ENCODE measurements around the gene SLC2A8. TPM values are rescaled to one million over a fixed set of nuclear protein-coding genes. Genes with fewer than 3 reads are reported as not detected.
A peak's percentile ranks its signal among the peaks of the same experiment; 100 is the strongest.

SLC2A8 gene
- total and polyA plus RNA-seq, 4 donors = 15.7 to 32.3 (median 24.3) TPM

GRCh38 chr9:127444921-127445850 is 48.2 kb downstream of the SLC2A8 start:
- peaks cover 75% of the 10 kb centered on the region for H3K36me3 ChIP-seq (ENCODE audit: control insufficient read depth, insufficient read depth, low read length)
- no peaks in the 10 kb centered on the region for H3K9me3 ChIP-seq (ENCODE audit: control insufficient read depth, insufficient read depth, low read length)
- no peak overlapping the region for H3K4me3 ChIP-seq (ENCODE audit: low read depth, low read length)
- H3K27ac ChIP-seq (ENCODE audit: low read depth, low read length) = no peak overlapping the region
- peaks cover 10% of the 10 kb centered on the region for H3K4me1 ChIP-seq (ENCODE audit: control insufficient read depth, insufficient read depth, low read length)
- 96% methylated on average over 8 of the region's 15 CpGs for WGBS (ENCODE audit: insufficient coverage)
- no peak for DNase-seq (ENCODE audit: low read depth in 4 of 6, low spot score in 6 of 6)
- H3K27me3 ChIP-seq (ENCODE audit: control insufficient read depth, insufficient read depth, low read length) = no peaks in the 10 kb centered on the region

GRCh38 chr9:127445851-127446712 is 49.1 kb downstream of the SLC2A8 start:
- H3K4me1 ChIP-seq (ENCODE audit: control insufficient read depth, insufficient read depth, low read length) = peaks cover 15% of the 10 kb centered on the region
- H3K4me3 ChIP-seq (ENCODE audit: low read depth, low read length) = no peak overlapping the region
- H3K9me3 ChIP-seq (ENCODE audit: control insufficient read depth, insufficient read depth, low read length) = no peaks in the 10 kb centered on the region
- no peak overlapping the region for H3K27ac ChIP-seq (ENCODE audit: low read depth, low read length)
- H3K36me3 ChIP-seq (ENCODE audit: control insufficient read depth, insufficient read depth, low read length) = peaks cover 66% of the 10 kb centered on the region
- WGBS (ENCODE audit: insufficient coverage) = 52% methylated on average over 2 of the region's 4 CpGs
- H3K27me3 ChIP-seq (ENCODE audit: control insufficient read depth, insufficient read depth, low read length) = no peaks in the 10 kb centered on the region
- DNase-seq (ENCODE audit: low read depth in 4 of 6, low spot score in 6 of 6) = no peak

- WGBS (ENCODE audit: insufficient coverage) = 93% methylated on average over 5 of the region's 7 CpGs
- H3K4me1 ChIP-seq (ENCODE audit: control insufficient read depth, insufficient read depth, low read length) = peaks cover 17% of the 10 kb centered on the region
- no peak for DNase-seq (ENCODE audit: low read depth in 4 of 6, low spot score in 6 of 6)
- peaks cover 64% of the 10 kb centered on the region for H3K36me3 ChIP-seq (ENCODE audit: control insufficient read depth, insufficient read depth, low read length)
- H3K27me3 ChIP-seq (ENCODE audit: control insufficient read depth, insufficient read depth, low read length) = no peaks in the 10 kb centered on the region
- H3K4me3 ChIP-seq (ENCODE audit: low read depth, low read length) = no peak overlapping the region
- H3K9me3 ChIP-seq (ENCODE audit: control insufficient read depth, insufficient read depth, low read length) = no peaks in the 10 kb centered on the region
- no peak overlapping the region for H3K27ac ChIP-seq (ENCODE audit: low read depth, low read length)
Measured at GRCh38 chr9:127446713-127447415, 49.9 kb downstream of the SLC2A8 start.

GRCh38 chr9:127447416-127448111 is 50.6 kb downstream of the SLC2A8 start:
- no peaks in the 10 kb centered on the region for H3K9me3 ChIP-seq (ENCODE audit: control insufficient read depth, insufficient read depth, low read length)
- no peaks in the 10 kb centered on the region for H3K27me3 ChIP-seq (ENCODE audit: control insufficient read depth, insufficient read depth, low read length)
- no peak for DNase-seq (ENCODE audit: low read depth in 4 of 6, low spot score in 6 of 6)
- peaks cover 24% of the 10 kb centered on the region for H3K4me1 ChIP-seq (ENCODE audit: control insufficient read depth, insufficient read depth, low read length)
- H3K27ac ChIP-seq (ENCODE audit: low read depth, low read length) = no peak overlapping the region
- peaks cover 58% of the 10 kb centered on the region for H3K36me3 ChIP-seq (ENCODE audit: control insufficient read depth, insufficient read depth, low read length)
- no peak overlapping the region for H3K4me3 ChIP-seq (ENCODE audit: low read depth, low read length)
- 79% methylated on average over 5 of the region's 7 CpGs for WGBS (ENCODE audit: insufficient coverage)

GRCh38 chr9:127448112-127448805 is 51.3 kb downstream of the SLC2A8 start:
- DNase-seq (ENCODE audit: low read depth in 4 of 6, low spot score in 6 of 6) = no peak
- WGBS (ENCODE audit: insufficient coverage) = 87% methylated on average over 7 of the region's 8 CpGs
- no peak overlapping the region for H3K4me3 ChIP-seq (ENCODE audit: low read depth, low read length)

GRCh38 chr9:127449332-127449966 is 52.5 kb downstream of the SLC2A8 start:
- Histone ChIP-seq H3K36me3 (ENCODE audit: control insufficient read depth, insufficient read depth, low read length) (peaks cover 52% of the 10 kb centered on the region), H3K27me3 (ENCODE audit: control insufficient read depth, insufficient read depth, low read length) (no peaks in the 10 kb centered on the region), H3K27ac (ENCODE audit: low read depth, low read length) (peak overlapping the region; percentile 6), H3K4me1 (ENCODE audit: control insufficient read depth, insufficient read depth, low read length) (peaks cover 29% of the 10 kb centered on the region), H3K4me3 (ENCODE audit: low read depth, low read length) (peak overlapping the region; percentile 96), H3K9me3 (ENCODE audit: control insufficient read depth, insufficient read depth, low read length) (no peaks in the 10 kb centered on the region)
- DNase-seq (ENCODE audit: low read depth in 4 of 6, low spot score in 6 of 6) = no peak
- WGBS (ENCODE audit: insufficient coverage) = 73% methylated on average over 4 of the region's 5 CpGs

More at GRCh38 chr9:127448112-127448805, 51.3 kb downstream of the SLC2A8 start:
- Histone ChIP-seq H3K27ac (ENCODE audit: low read depth, low read length) (no peak overlapping the region), H3K36me3 (ENCODE audit: control insufficient read depth, insufficient read depth, low read length) (peaks cover 53% of the 10 kb centered on the region), H3K4me1 (ENCODE audit: control insufficient read depth, insufficient read depth, low read length) (peaks cover 29% of the 10 kb centered on the region), H3K27me3 (ENCODE audit: control insufficient read depth, insufficient read depth, low read length) (no peaks in the 10 kb centered on the region), H3K9me3 (ENCODE audit: control insufficient read depth, insufficient read depth, low read length) (no peaks in the 10 kb centered on the region)

GRCh38 chr9:127450243-127450760 is 53.3 kb downstream of the SLC2A8 start:
- peak overlapping the region; percentile 89 for H3K27ac ChIP-seq (ENCODE audit: low read depth, low read length)
- no peaks in the 10 kb centered on the region for H3K9me3 ChIP-seq (ENCODE audit: control insufficient read depth, insufficient read depth, low read length)
- peak in 2 of 6 donors; percentile 20 to 25 for DNase-seq (ENCODE audit: low read depth in 4 of 6, low spot score in 6 of 6)
- peak overlapping the region; percentile 96 for H3K4me3 ChIP-seq (ENCODE audit: low read depth, low read length)
- H3K27me3 ChIP-seq (ENCODE audit: control insufficient read depth, insufficient read depth, low read length) = no peaks in the 10 kb centered on the region
- peaks cover 29% of the 10 kb centered on the region for H3K4me1 ChIP-seq (ENCODE audit: control insufficient read depth, insufficient read depth, low read length)
- H3K36me3 ChIP-seq (ENCODE audit: control insufficient read depth, insufficient read depth, low read length) = peaks cover 50% of the 10 kb centered on the region
- 5% methylated on average over 14 of the region's 14 CpGs for WGBS (ENCODE audit: insufficient coverage)
